ENCODE data around the gene TOLLIP.

TOLLIP gene

GRCh38 chr11:1297011-1297575, 12.3 kb downstream of the TOLLIP start:
- DNase-seq: peak; percentile 21

GRCh38 chr11:1296287-1296686, 13.1 kb downstream of the TOLLIP start:
- DNase-seq: no peak

GRCh38 chr11:1295591-1295990, 13.8 kb downstream of the TOLLIP start:
- DNase-seq: no peak

GRCh38 chr11:1295086-1295485, 14.3 kb downstream of the TOLLIP start:
- no peak for DNase-seq

- no peak for DNase-seq
Observed at GRCh38 chr11:1293619-1294015, 15.8 kb downstream of the TOLLIP start.

GRCh38 chr11:1292644-1293618, 16.5 kb downstream of the TOLLIP start:
- no peak for DNase-seq

- DNase-seq: no peak
Observed at GRCh38 chr11:1292018-1292643, 17.3 kb downstream of the TOLLIP start.

GRCh38 chr11:1291295-1292017, 18.0 kb downstream of the TOLLIP start:
- DNase-seq: no peak

- no peak for DNase-seq
Observed at GRCh38 chr11:1290052-1291040, 19.1 kb downstream of the TOLLIP start.

GRCh38 chr11:1289211-1289935, 20.1 kb downstream of the TOLLIP start:
- no peak for DNase-seq

GRCh38 chr11:1288426-1289151, 20.8 kb downstream of the TOLLIP start:
- no peak for DNase-seq

GRCh38 chr11:1287928-1288327, 21.5 kb downstream of the TOLLIP start:
- DNase-seq: no peak

- no peak for DNase-seq
Observed at GRCh38 chr11:1285876-1286275, 23.6 kb downstream of the TOLLIP start.

- DNase-seq: no peak
Observed at GRCh38 chr11:1285316-1285744, 24.1 kb downstream of the TOLLIP start.

GRCh38 chr11:1283906-1284305, 25.5 kb downstream of the TOLLIP start:
- DNase-seq: no peak

GRCh38 chr11:1283091-1283511, 26.3 kb downstream of the TOLLIP start:
- DNase-seq: no peak

- DNase-seq: no peak
Observed at GRCh38 chr11:1281974-1282365, 27.5 kb downstream of the TOLLIP start.

GRCh38 chr11:1281326-1281973, 28.0 kb downstream of the TOLLIP start:
- DNase-seq: no peak

GRCh38 chr11:1280116-1281035, 29.1 kb downstream of the TOLLIP start:
- DNase-seq: no peak

Measured in activated CD4-positive, CD25-positive, alpha-beta regulatory T cell treated with anti-CD3 and anti-CD28 coated beads, Interleukin-2, amount 50 U/mL, for 72 hours (primary cell).